ENCODE results near the gene PLEKHM3. TPM values are rescaled to one million over a fixed set of nuclear protein-coding genes. Genes with fewer than 3 reads are reported as not detected.
A peak's percentile ranks its signal among the peaks of the same experiment; 100 is the strongest.

The PLEKHM3 gene
- total and polyA plus RNA-seq, 2 of the 13 experiments (the other 11 are each of a cell fraction or from before 2014, with no cell fraction given) = 4.5 to 4.7 TPM

DNA sequence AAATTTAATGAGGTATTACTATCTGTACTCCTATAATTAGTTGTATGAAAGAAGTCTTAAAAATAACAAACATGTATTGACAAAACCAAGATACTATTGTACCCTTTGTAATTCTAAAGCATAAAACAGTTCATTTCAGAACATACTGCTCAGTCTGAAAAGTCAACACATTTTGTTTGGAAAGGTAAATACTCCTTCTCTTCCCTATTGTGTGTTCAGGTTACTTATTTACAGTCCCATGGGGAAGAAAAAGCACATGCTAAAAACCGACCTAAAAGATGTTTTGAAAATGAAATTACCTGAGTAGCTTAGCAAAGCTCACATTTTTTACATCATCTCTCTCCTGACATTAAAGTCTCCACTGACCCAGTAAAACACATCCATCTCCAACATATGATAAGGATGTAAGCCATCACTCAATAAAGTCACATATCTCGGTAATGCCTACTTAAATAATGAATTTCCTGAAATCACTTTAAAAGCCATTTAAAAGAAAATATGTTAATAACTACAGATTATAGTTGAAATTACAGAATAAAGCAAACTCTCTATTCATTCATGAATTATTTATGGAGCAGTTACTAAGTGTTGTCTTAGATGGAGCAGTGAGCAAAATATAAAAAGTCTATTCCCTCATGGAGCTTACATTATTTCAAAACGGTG is 180.0 kb downstream of the PLEKHM3 start (continued):
- TF ChIP-seq ZIK1 (CRISPR knock-in tag; IDR thresholded peaks at IDR 0.05; ENCODE audit: borderline replicate concordance, low read depth) = no peak
- TF ChIP-seq NFE2 (CRISPR knock-in tag; IDR thresholded peaks at IDR 0.05) = no peak
- no peak for TF ChIP-seq ATAD3A (CRISPR knock-in tag; IDR thresholded peaks at IDR 0.05)
- TF ChIP-seq MYC (CRISPR knock-in tag; IDR thresholded peaks at IDR 0.05; ENCODE audit: borderline replicate concordance) = no peak
- TF ChIP-seq ZNF333 (CRISPR knock-in tag; IDR thresholded peaks at IDR 0.05; ENCODE audit: borderline replicate concordance) = no peak
- no peak for TF ChIP-seq TSC22D2 (CRISPR knock-in tag; IDR thresholded peaks at IDR 0.05; ENCODE audit: borderline replicate concordance)
- no peak for TF ChIP-seq KMT2A (CRISPR knock-in tag; IDR thresholded peaks at IDR 0.05)
- peak; percentile 54; the same call in 1 of the 2 replicates for TF ChIP-seq HDAC6 (IDR thresholded peaks at IDR 0.05; ENCODE audit: low read depth, low read length)
- no peak for TF ChIP-seq RFXAP (CRISPR knock-in tag; IDR thresholded peaks at IDR 0.05; ENCODE audit: borderline replicate concordance)
- TF ChIP-seq ZNF777 (CRISPR knock-in tag; IDR thresholded peaks at IDR 0.05) = no peak
- TF ChIP-seq KDM3A (CRISPR knock-in tag; IDR thresholded peaks at IDR 0.05; ENCODE audit: low read depth) = 0 out of 2 replicates have a peak, but pooled peaks have one; percentile 60
- TF ChIP-seq ZFP1 (CRISPR knock-in tag; IDR thresholded peaks at IDR 0.05) = 0 out of 2 replicates have a peak, but pooled peaks have one; percentile 70
- TF ChIP-seq MXD4 (CRISPR knock-in tag; IDR thresholded peaks at IDR 0.05) = peak; percentile 25; the same call in 1 of the 2 replicates
- no peak for TF ChIP-seq SRSF1 (optimal IDR thresholded peaks at IDR 0.05; ENCODE audit: low read depth, low read length)
- no peak for TF ChIP-seq ZNF136 (CRISPR knock-in tag; IDR thresholded peaks at IDR 0.05; ENCODE audit: low read depth)
- TF ChIP-seq, protein P1, sequence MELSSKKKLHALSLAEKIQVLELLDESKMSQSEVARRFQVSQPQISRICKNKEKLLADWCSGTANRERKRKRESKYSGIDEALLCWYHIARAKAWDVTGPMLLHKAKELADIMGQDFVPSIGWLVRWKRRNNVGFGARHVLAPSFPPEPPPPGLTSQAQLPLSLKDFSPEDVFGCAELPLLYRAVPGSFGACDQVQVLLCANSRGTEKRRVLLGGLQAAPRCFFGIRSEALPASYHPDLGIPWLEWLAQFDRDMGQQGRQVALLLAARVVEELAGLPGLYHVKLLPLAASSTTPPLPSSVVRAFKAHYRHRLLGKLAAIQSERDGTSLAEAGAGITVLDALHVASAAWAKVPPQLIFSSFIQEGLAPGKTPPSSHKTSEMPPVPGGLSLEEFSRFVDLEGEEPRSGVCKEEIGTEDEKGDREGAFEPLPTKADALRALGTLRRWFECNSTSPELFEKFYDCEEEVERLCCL (CRISPR knock-in tag; IDR thresholded peaks at IDR 0.05; ENCODE audit: borderline replicate concordance) = 0 out of 2 replicates have a peak, but pooled peaks have one; percentile 17
- TF ChIP-seq ZKSCAN8 (CRISPR knock-in tag; IDR thresholded peaks at IDR 0.05; ENCODE audit: borderline replicate concordance) = peak; percentile 51; the same call in 1 of the 2 replicates
- no peak for TF ChIP-seq NFKB2 (CRISPR knock-in tag; IDR thresholded peaks at IDR 0.05; ENCODE audit: borderline replicate concordance)
- peak; percentile 88; the same call in 1 of the 2 replicates for TF ChIP-seq NR2F2 (IDR thresholded peaks at IDR 0.05; ENCODE audit: borderline replicate concordance, low read depth)
- TF ChIP-seq NCOR1 (IDR thresholded peaks at IDR 0.05; ENCODE audit: borderline replicate concordance, low read length) = peak; percentile 62
- peak in 1 of 2 experiments; percentile 86; a peak in 2 of 4 replicates for TF ChIP-seq KLF16 (CRISPR knock-in tag; IDR thresholded peaks at IDR 0.05)
- peak; percentile 85; the same call in 1 of the 2 replicates for TF ChIP-seq FOXO1 (CRISPR knock-in tag; IDR thresholded peaks at IDR 0.05)
- peak; percentile 33; the same call in 1 of the 2 replicates for TF ChIP-seq STAG1 (CRISPR knock-in tag; IDR thresholded peaks at IDR 0.05)
- TF ChIP-seq, protein P2, sequence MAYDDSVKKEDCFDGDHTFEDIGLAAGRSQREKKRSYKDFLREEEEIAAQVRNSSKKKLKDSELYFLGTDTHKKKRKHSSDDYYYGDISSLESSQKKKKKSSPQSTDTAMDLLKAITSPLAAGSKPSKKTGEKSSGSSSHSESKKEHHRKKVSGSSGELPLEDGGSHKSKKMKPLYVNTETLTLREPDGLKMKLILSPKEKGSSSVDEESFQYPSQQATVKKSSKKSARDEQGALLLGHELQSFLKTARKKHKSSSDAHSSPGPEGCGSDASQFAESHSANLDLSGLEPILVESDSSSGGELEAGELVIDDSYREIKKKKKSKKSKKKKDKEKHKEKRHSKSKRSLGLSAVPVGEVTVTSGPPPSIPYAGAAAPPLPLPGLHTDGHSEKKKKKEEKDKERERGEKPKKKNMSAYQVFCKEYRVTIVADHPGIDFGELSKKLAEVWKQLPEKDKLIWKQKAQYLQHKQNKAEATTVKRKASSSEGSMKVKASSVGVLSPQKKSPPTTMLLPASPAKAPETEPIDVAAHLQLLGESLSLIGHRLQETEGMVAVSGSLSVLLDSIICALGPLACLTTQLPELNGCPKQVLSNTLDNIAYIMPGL (CRISPR knock-in tag; IDR thresholded peaks at IDR 0.05; ENCODE audit: borderline replicate concordance in 1 of 2, low read depth in 1 of 2) = peak in 1 of 2 experiments; percentile 60; a peak in 2 of 4 replicates
- peak; percentile 81 for TF ChIP-seq HDAC2 (CRISPR knock-in tag; IDR thresholded peaks at IDR 0.05)
- no peak for TF ChIP-seq ZNF274 (CRISPR knock-in tag; IDR thresholded peaks at IDR 0.05)
- no peak for TF ChIP-seq ZNF615 (CRISPR knock-in tag; IDR thresholded peaks at IDR 0.05; ENCODE audit: borderline replicate concordance)

All from HepG2 (cell line).